Right ventricle myocardium superior (tissue), 1 donor: ENCODE results near the gene RNASET2. TPM values are rescaled to one million over a fixed set of nuclear protein-coding genes. Genes with fewer than 3 reads are reported as not detected.

Experiments used
- ATAC-seq: fragments of 200-7000 bp; cut with Tn5 transposase; one replicate; pipeline ENCODE4 v1.9.1; 2020; ENCODE audit warnings: mild to moderate bottlenecking; ENCODE audit not compliant: poor library complexity
- DNase-seq: peaks from one replicate; pipeline ENCODE4 v3.0.0-alpha.2; 2020
- intact Hi-C: fragments of 100-400 bp; cut with DNase I; formaldehyde crosslinking; loops from one replicate; pipeline ENCODE4 v1.11.2; 2022
- long read RNA-seq: library from polyadenylated mRNA; unstranded; transcript quantifications from one replicate; pipeline ENCODE4 v2.0.0, GENCODE V29; 2021
- total RNA-seq: library from RNA; stranded (reverse); fragmentation: NEBNext Ultra II Directional; extraction: Animal tissue kit (Norgen Biotek cat#: 25700); gene quantifications from one replicate; pipeline ENCODE4 v1.2.1, GENCODE V29; 2021
- donor health status: DM: no; HTN: yes; CAD: no; lungs with severe emphysema.

The RNASET2 gene
- 12.3 TPM for total RNA-seq
- long read RNA-seq, transcript RNASET2-210 (9 exons, 1,375 nt), result major isoform, 8 of 19 reads
- long read RNA-seq, partial matches to known transcripts, result 0 of 19 reads
- long read RNA-seq, other reads (novel, unspliced or antisense), result 11 of 19 reads

GRCh38 chr6:166956444-166957086, at the start of gene RNASET2:
Gene RNASET2, minus strand, starts transcription at chr6:166956550. Its CDS starts 368 bp downstream, at chr6:166956182.
- DNase-seq (peak; percentile 99), ATAC-seq (peak; percentile 99)
- intact Hi-C loops, result no loop called here

- peak; percentile 74 for ATAC-seq
- intact Hi-C loops, result no loop called here
- DNase-seq, result peak; percentile 63
Observed at GRCh38 chr6:167005350-167006159, 49.2 kb upstream of the RNASET2 start.

- DNase-seq, result no peak
- no peak for ATAC-seq
- intact Hi-C loops, result no loop called here
Observed at GRCh38 chr6:167000759-167001158, 44.4 kb upstream of the RNASET2 start.

- intact Hi-C loops, result loop anchor here (5.0 kb wide), 1 partner anchor 147 kb away; no protein-coding TSS in a partner anchor
- ATAC-seq (no peak), DNase-seq (no peak)
Observed at GRCh38 chr6:166999884-167000253, 43.5 kb upstream of the RNASET2 start.

GRCh38 chr6:166999145-166999883, 43.0 kb upstream of the RNASET2 start, which contains the start of gene CEP43:
Gene CEP43, plus strand, starts transcription at chr6:166999397. Its CDS starts 16 bp downstream, at chr6:166999413.
- peak; percentile 96 for DNase-seq
- ATAC-seq, result peak; percentile 99
- intact Hi-C loops, result loop anchor here (5.0 kb wide), 1 partner anchor 148 kb away; no protein-coding TSS in a partner anchor

- intact Hi-C loops, result loop anchor here (5.0 kb wide), 1 partner anchor 149 kb away; no protein-coding TSS in a partner anchor
- DNase-seq (peak; percentile 50), ATAC-seq (peak; percentile 5)
Observed at GRCh38 chr6:166998256-166999144, 42.1 kb upstream of the RNASET2 start.

- peak; percentile 23 for ATAC-seq
- DNase-seq, result peak; percentile 68
- intact Hi-C loops, result loop anchor here (5.0 kb wide), 1 partner anchor 149 kb away; no protein-coding TSS in a partner anchor
Observed at GRCh38 chr6:166997768-166998255, 41.5 kb upstream of the RNASET2 start.

GRCh38 chr6:166997348-166997747, 41.0 kb upstream of the RNASET2 start:
- DNase-seq (no peak), ATAC-seq (no peak)
- intact Hi-C loops, result loop anchor here (5.0 kb wide), 1 partner anchor 150 kb away; no protein-coding TSS in a partner anchor

GRCh38 chr6:166996406-166996805, 40.1 kb upstream of the RNASET2 start:
- ATAC-seq (no peak), DNase-seq (no peak)
- intact Hi-C loops, result loop anchor here (5.0 kb wide), 1 partner anchor 151 kb away; no protein-coding TSS in a partner anchor

GRCh38 chr6:166989427-166990032, 33.2 kb upstream of the RNASET2 start:
- intact Hi-C loops, result loop anchor here (5.0 kb wide), 1 partner anchor 202 kb away; no protein-coding TSS in a partner anchor
- DNase-seq (no peak), ATAC-seq (peak; percentile 62)

- ATAC-seq (no peak), DNase-seq (no peak)
- intact Hi-C loops, result loop anchor here (5.0 kb wide), 1 partner anchor 201 kb away; no protein-coding TSS in a partner anchor
Observed at GRCh38 chr6:166988674-166989201, 32.4 kb upstream of the RNASET2 start.

GRCh38 chr6:166987930-166988329, 31.6 kb upstream of the RNASET2 start:
- ATAC-seq (no peak), DNase-seq (no peak)
- intact Hi-C loops, result loop anchor here (5.0 kb wide), 1 partner anchor 201 kb away; no protein-coding TSS in a partner anchor

- no peak for ATAC-seq
- intact Hi-C loops, result loop anchor here (5.0 kb wide), 1 partner anchor 200 kb away; no protein-coding TSS in a partner anchor
Observed at GRCh38 chr6:166987448-166987847, 31.1 kb upstream of the RNASET2 start.

GRCh38 chr6:166980738-166981137, 24.4 kb upstream of the RNASET2 start:
- ATAC-seq (no peak), DNase-seq (no peak)
- intact Hi-C loops, result no loop called here

More at GRCh38 chr6:166987448-166987847, 31.1 kb upstream of the RNASET2 start:
- DNase-seq, result no peak

GRCh38 chr6:166977621-166978525, 21.5 kb upstream of the RNASET2 start:
- ATAC-seq, result no peak
- intact Hi-C loops, result no loop called here
- DNase-seq, result no peak

GRCh38 chr6:166976636-166977035, 20.3 kb upstream of the RNASET2 start:
- intact Hi-C loops, result no loop called here
- ATAC-seq (no peak), DNase-seq (no peak)
